ENCODE data around the gene ZNF212.

Gene ZNF212

GRCh38 chr7:149239345-149240143 lies at the start of gene ZNF212:
TSS of gene ZNF212 (plus strand) at chr7:149239651. CDS start at chr7:149239779, 128 bp downstream.
- peak; percentile 89 for DNase-seq

- no peak for DNase-seq
Observed at GRCh38 chr7:149191851-149192250, 47.6 kb upstream of the ZNF212 start.

- peak; percentile 34 for DNase-seq
Observed at GRCh38 chr7:149194799-149195179, 44.7 kb upstream of the ZNF212 start.

GRCh38 chr7:149195180-149196150 lies 44.0 kb upstream of the ZNF212 start, which contains the start of gene ZNF282:
TSS of gene ZNF282 (plus strand) at chr7:149195546. CDS start at chr7:149195590, 44 bp downstream.
- DNase-seq: peak; percentile 87

- no peak for DNase-seq
Observed at GRCh38 chr7:149196151-149196704, 43.2 kb upstream of the ZNF212 start.

GRCh38 chr7:149196705-149197171 lies 42.7 kb upstream of the ZNF212 start:
- no peak for DNase-seq

GRCh38 chr7:149197675-149198074 lies 41.8 kb upstream of the ZNF212 start:
- no peak for DNase-seq

- DNase-seq: no peak
Observed at GRCh38 chr7:149198161-149198816, 41.2 kb upstream of the ZNF212 start.

- no peak for DNase-seq
Observed at GRCh38 chr7:149199234-149199995, 40.0 kb upstream of the ZNF212 start.

GRCh38 chr7:149202831-149203231 lies 36.6 kb upstream of the ZNF212 start:
- DNase-seq: no peak

GRCh38 chr7:149205690-149206381 lies 33.6 kb upstream of the ZNF212 start:
- DNase-seq: no peak

- no peak for DNase-seq
Observed at GRCh38 chr7:149207324-149208035, 32.0 kb upstream of the ZNF212 start.

GRCh38 chr7:149209518-149210269 lies 29.8 kb upstream of the ZNF212 start:
- DNase-seq: no peak

GRCh38 chr7:149210551-149210950 lies 28.9 kb upstream of the ZNF212 start:
- DNase-seq: no peak

GRCh38 chr7:149214020-149214720 lies 25.3 kb upstream of the ZNF212 start:
- no peak for DNase-seq

GRCh38 chr7:149216402-149216801 lies 23.0 kb upstream of the ZNF212 start:
- DNase-seq: no peak

- DNase-seq: no peak
Observed at GRCh38 chr7:149217570-149217969, 21.9 kb upstream of the ZNF212 start.

GRCh38 chr7:149218469-149219420 lies 20.7 kb upstream of the ZNF212 start:
- no peak for DNase-seq

All from NCI-H1105 treated with DMSO at 0.1 percent for 48 hours (cell line).